ENCODE measurements around the gene MAP3K5. TPM values are rescaled to one million over a fixed set of nuclear protein-coding genes. Genes with fewer than 3 reads are reported as not detected.

The MAP3K5 gene, protein sequence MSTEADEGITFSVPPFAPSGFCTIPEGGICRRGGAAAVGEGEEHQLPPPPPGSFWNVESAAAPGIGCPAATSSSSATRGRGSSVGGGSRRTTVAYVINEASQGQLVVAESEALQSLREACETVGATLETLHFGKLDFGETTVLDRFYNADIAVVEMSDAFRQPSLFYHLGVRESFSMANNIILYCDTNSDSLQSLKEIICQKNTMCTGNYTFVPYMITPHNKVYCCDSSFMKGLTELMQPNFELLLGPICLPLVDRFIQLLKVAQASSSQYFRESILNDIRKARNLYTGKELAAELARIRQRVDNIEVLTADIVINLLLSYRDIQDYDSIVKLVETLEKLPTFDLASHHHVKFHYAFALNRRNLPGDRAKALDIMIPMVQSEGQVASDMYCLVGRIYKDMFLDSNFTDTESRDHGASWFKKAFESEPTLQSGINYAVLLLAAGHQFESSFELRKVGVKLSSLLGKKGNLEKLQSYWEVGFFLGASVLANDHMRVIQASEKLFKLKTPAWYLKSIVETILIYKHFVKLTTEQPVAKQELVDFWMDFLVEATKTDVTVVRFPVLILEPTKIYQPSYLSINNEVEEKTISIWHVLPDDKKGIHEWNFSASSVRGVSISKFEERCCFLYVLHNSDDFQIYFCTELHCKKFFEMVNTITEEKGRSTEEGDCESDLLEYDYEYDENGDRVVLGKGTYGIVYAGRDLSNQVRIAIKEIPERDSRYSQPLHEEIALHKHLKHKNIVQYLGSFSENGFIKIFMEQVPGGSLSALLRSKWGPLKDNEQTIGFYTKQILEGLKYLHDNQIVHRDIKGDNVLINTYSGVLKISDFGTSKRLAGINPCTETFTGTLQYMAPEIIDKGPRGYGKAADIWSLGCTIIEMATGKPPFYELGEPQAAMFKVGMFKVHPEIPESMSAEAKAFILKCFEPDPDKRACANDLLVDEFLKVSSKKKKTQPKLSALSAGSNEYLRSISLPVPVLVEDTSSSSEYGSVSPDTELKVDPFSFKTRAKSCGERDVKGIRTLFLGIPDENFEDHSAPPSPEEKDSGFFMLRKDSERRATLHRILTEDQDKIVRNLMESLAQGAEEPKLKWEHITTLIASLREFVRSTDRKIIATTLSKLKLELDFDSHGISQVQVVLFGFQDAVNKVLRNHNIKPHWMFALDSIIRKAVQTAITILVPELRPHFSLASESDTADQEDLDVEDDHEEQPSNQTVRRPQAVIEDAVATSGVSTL (N-terminal part only)
- total RNA-seq (10 to 100 TPM; 12.9 to 32.5 (median 14.0) TPM), polyA plus RNA-seq (1 to 10 TPM; 2.6 to 3.6 TPM), total RNA-seq (40.7 reads per million, percentile 66 among the genes with 10 or more reads in this experiment)

DNA sequence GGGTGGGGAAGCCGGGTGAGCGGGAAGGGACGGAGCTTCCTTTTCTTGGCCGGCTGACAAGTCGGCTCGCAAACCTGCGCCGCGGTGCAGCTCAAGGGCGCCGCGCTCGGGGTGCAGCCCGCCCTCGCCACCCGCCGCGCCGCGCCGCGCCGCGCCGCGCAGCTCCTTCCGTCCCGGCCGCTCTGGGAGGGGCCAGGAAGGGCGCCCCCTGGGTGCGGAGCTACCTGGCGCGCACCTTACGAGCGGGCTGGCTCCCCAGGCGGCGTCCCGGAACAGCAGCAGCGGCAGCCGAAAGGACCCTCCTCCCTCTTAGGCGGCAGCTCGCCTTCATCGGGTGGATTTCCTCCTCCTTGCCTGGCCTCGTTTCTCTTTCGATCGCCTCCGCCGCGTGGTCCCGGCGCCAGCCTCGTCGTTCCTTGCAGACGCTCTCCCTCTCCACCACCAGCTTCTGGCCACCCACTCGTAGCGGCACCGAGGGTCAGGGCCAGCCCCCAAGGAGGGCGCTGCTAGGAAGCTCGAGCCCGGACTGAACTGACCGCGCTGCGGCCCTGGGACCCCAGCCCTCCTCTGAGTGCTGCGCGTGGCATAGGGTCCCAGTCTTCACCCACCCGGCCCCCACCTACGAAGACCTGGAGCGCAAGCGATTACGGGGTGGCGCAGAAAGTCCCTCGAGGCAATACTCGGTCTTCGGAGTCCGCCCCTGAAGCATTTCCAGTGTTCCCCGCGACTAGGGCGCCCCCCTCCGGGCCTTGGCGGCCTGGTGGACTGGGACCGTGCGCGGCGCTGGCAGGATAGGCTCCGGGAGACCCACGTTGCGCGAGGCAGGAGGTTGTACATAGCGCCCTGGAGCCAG lies at the start of gene MAP3K5:
Gene MAP3K5, minus strand, starts transcription at position 68 of the 853 bp plus-strand sequence. CDS start 320 bp downstream, outside the sequence.
- Mint-ChIP-seq H3K36me3 (peaks cover 0 to 24% (median 0%) of the 10 kb centered on the region in 5 donors), H3K27ac (peak within 1 kb of the TSS; percentile 92 to 99 (median 95)), H3K9me3 (peaks cover 0 to 5% (median 0%) of the 10 kb centered on the region in 11 donors), H3K4me3 (peak within 1 kb of the TSS; percentile 90 to 97 (median 94)), H3K27me3 (peaks cover 0 to 3% (median 0%) of the 10 kb centered on the region in 5 donors), H3K4me1 (peaks cover 19 to 40% (median 35%) of the 10 kb centered on the region in 7 donors)
- peak; percentile 89 to 96 (median 94) for DNase-seq
- intact Hi-C loops (cut with micrococcal nuclease) = loop anchor here (1.0 to 2.0 kb wide), 13 partner anchors 30 to 1294 kb away; partner anchors contain the start of genes PEX7 (in 2 of the 2), BCLAF1 (in 1 of the 2) and MAP7 (in 1 of the 2)
- ChIA-PET CTCF (interaction anchor here (0.7 to 10.8 kb wide), 47 partner anchors 9 to 522 kb away, joined by 3 to 274 read pairs (median 5); partner anchors contain the start of genes BCLAF1, PEX7 and SLC35D3), POLR2A (interaction anchor here (0.6 to 7.4 kb wide), 19 partner anchors 9 to 1336 kb away, joined by 3 to 79 read pairs (median 7); partner anchors contain the start of genes BCLAF1 and PEX7)
- Histone ChIP-seq H3K4me3 (ENCODE audit: low read length) (peak within 1 kb of the TSS; percentile 100), H3K4me1 (ENCODE audit: control insufficient read depth in 2 of 2, insufficient read depth in 2 of 2, low read length in 2 of 2) (peaks cover 13 to 18% of the 10 kb centered on the region in 2 donors), H3K27ac (ENCODE audit: low read depth, low read length) (peak within 1 kb of the TSS; percentile 97), H3K36me3 (ENCODE audit: control insufficient read depth in 2 of 3, insufficient read depth in 3 of 3, low read length in 3 of 3) (peaks cover 0 to 10% (median 0%) of the 10 kb centered on the region in 3 experiments), H3K27me3 (ENCODE audit: control insufficient read depth in 2 of 2, insufficient read depth in 2 of 2, low read length in 2 of 2) (no peaks in the 10 kb centered on the region), H3K9me3 (ENCODE audit: control insufficient read depth in 2 of 3, low read length in 3 of 3) (no peaks in the 10 kb centered on the region)
- ATAC-seq = peak; percentile 87

DNA sequence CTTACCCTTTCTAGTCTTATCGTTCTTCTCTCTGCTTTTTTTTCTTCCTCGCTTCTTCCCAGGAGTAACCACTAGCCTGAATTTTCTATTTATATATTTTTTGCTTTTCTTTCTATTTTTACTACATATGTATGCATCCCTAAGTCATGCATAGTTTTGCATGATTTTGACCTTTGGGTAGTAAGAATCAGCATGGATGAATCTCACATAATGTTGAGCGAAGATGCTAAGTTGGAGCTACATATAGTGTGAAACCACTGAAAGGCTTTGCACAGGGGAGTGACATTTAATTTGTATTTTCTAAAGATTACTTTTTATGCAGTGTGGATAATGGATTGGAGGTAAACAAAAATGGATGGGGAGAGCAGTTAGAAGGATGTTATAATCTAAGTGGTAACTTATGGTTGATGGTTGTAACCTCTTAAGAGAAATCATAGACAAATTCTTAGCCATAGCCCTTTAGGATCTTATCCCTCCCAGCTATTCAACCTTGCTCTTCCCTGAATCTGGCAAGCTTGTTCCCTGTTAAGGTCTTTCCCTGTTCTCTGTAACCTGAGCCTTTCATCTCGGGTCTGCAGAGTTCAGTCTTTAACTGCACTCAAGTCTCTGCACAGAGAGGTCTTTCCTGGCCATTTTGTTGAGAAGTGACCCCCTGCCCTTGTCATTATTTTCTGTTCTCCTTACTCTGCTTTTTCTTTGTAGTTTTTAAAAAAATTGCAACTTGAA lies 48.2 kb upstream of the MAP3K5 start:
- Mint-ChIP-seq H3K27ac (no peak overlapping the region), H3K9me3 (no peaks in the 10 kb centered on the region), H3K4me3 (no peak overlapping the region), H3K27me3 (no peaks in the 10 kb centered on the region), H3K36me3 (peaks cover 0 to 49% (median 27%) of the 10 kb centered on the region in 5 donors), H3K4me1 (peaks cover 0 to 8% (median 4%) of the 10 kb centered on the region in 7 donors)
- no peak for DNase-seq
- CTCF ChIA-PET = no interaction called here
- intact Hi-C loops (cut with micrococcal nuclease) = no loop called here
- Histone ChIP-seq H3K36me3 (ENCODE audit: control insufficient read depth in 2 of 3, insufficient read depth in 3 of 3, low read length in 3 of 3) (peaks cover 0 to 4% (median 0%) of the 10 kb centered on the region in 3 experiments), H3K4me1 (ENCODE audit: control insufficient read depth in 2 of 2, insufficient read depth in 2 of 2, low read length in 2 of 2) (no peaks in the 10 kb centered on the region), H3K9me3 (ENCODE audit: control insufficient read depth in 2 of 3, low read length in 3 of 3) (no peaks in the 10 kb centered on the region), H3K27me3 (ENCODE audit: control insufficient read depth in 2 of 2, insufficient read depth in 2 of 2, low read length in 2 of 2) (no peaks in the 10 kb centered on the region), H3K27ac (ENCODE audit: low read depth, low read length) (no peak overlapping the region), H3K4me3 (ENCODE audit: low read length) (no peak overlapping the region)
- POLR2A ChIA-PET = no interaction called here
- ATAC-seq = no peak

DNA sequence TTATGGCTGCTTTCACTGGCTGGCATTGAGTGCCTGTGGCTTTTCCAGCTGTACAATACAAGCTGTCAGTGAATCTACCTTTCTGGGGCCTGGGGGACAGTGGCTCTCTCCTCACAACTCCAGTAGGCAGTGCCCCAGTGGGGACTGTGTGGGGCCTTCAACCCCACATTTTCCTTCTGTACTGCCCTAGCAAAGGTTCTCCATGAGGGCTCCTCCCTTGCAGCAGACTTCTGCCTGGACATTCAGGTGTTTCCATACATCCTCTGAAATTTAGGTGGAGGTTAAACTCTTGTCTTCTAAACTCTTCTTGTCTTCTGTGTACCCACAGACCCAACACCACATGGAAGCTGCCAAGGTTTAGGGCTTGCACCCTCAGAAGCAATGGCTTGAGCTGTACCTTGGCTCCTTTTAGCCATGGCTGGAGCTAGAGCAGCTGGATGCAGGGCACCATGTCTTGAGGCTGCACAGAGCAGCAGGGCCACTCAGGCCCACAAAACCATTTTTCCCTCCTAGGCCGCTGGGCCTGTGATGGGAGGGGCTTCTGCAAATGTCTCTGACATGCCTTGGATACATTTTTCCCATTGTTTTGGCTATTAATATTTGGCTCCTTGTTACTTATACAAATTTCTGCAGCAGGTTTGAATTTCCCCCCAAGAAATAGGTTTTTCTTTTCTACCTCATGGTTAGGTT lies 39.7 kb upstream of the MAP3K5 start:
- peaks cover 6 to 26% (median 17%) of the 10 kb centered on the region in 11 donors for H3K9me3 Mint-ChIP-seq
- no peak overlapping the region for H3K27ac Mint-ChIP-seq
- Histone ChIP-seq H3K27ac (ENCODE audit: low read depth, low read length) (no peak overlapping the region), H3K4me1 (ENCODE audit: control insufficient read depth in 2 of 2, insufficient read depth in 2 of 2, low read length in 2 of 2) (no peaks in the 10 kb centered on the region), H3K27me3 (ENCODE audit: control insufficient read depth in 2 of 2, insufficient read depth in 2 of 2, low read length in 2 of 2) (no peaks in the 10 kb centered on the region), H3K36me3 (ENCODE audit: control insufficient read depth in 2 of 3, insufficient read depth in 3 of 3, low read length in 3 of 3) (peaks cover 0 to 30% (median 5%) of the 10 kb centered on the region in 3 experiments), H3K4me3 (ENCODE audit: low read length) (no peak overlapping the region), H3K9me3 (ENCODE audit: control insufficient read depth in 2 of 3, low read length in 3 of 3) (peaks cover 0 to 13% (median 0%) of the 10 kb centered on the region in 3 experiments)
- H3K36me3 Mint-ChIP-seq = peaks cover 21 to 67% (median 55%) of the 10 kb centered on the region in 5 donors
- intact Hi-C loops (cut with micrococcal nuclease) = no loop called here
- ChIA-PET CTCF (no interaction called here), POLR2A (no interaction called here)
- no peaks in the 10 kb centered on the region for H3K27me3 Mint-ChIP-seq
- H3K4me1 Mint-ChIP-seq = peaks cover 0 to 8% (median 5%) of the 10 kb centered on the region in 7 donors
- DNase-seq = no peak
- no peak overlapping the region for H3K4me3 Mint-ChIP-seq
- no peak for ATAC-seq

DNA sequence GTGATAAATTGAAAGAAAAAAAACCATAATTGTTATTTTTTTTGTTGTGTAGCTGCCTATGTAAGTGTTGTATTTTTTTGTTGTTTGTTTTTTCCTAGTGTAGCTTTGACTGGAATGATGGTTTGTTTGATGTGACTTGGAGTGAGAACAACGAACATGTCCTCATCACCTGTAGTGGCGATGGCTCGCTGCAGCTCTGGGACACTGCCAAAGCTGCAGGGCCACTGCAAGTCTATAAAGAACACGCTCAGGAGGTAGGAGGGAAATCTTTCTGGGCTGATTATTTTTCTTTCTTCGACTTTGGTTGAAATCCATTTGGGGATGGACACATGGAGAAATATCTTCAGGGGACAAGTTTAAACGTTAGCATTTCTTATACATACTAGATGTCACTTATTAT lies 33.9 kb upstream of the MAP3K5 start:
- H3K36me3 ChIP-seq (ENCODE audit: control insufficient read depth in 2 of 3, insufficient read depth in 3 of 3, low read length in 3 of 3) = peaks cover 0 to 21% (median 0%) of the 10 kb centered on the region in 3 experiments
- H3K4me3 ChIP-seq (ENCODE audit: low read length) = no peak overlapping the region
- peaks cover 0 to 8% (median 4%) of the 10 kb centered on the region in 11 donors for H3K9me3 Mint-ChIP-seq
- H3K4me3 Mint-ChIP-seq = peak overlapping the region in 1 of 10 donors; percentile 25
- peaks cover 0 to 2% (median 0%) of the 10 kb centered on the region in 5 donors for H3K27me3 Mint-ChIP-seq
- H3K27ac ChIP-seq (ENCODE audit: low read depth, low read length) = no peak overlapping the region
- peak overlapping the region in 3 of 9 donors; percentile 11 to 44 (median 18) for H3K27ac Mint-ChIP-seq
- H3K27me3 ChIP-seq (ENCODE audit: control insufficient read depth in 2 of 2, insufficient read depth in 2 of 2, low read length in 2 of 2) = no peaks in the 10 kb centered on the region
- DNase-seq = no peak
- ChIA-PET CTCF (no interaction called here), POLR2A (interaction anchor here (0.6 kb wide), 1 partner anchor 182 kb away, joined by 4 read pairs; no protein-coding TSS in a partner anchor)
- intact Hi-C loops (cut with micrococcal nuclease) = loop anchor here in 1 of 2 donors (10.0 kb wide), 2 partner anchors 99 to 819 kb away; partner anchors contain the start of gene SLC35D3
- peaks cover 15 to 52% (median 43%) of the 10 kb centered on the region in 5 donors for H3K36me3 Mint-ChIP-seq
- peaks cover 0 to 1% (median 0%) of the 10 kb centered on the region in 3 experiments for H3K9me3 ChIP-seq (ENCODE audit: control insufficient read depth in 2 of 3, low read length in 3 of 3)
- ATAC-seq = no peak
- H3K4me1 ChIP-seq (ENCODE audit: control insufficient read depth in 2 of 2, insufficient read depth in 2 of 2, low read length in 2 of 2) = peaks cover 6 to 12% of the 10 kb centered on the region in 2 donors
- H3K4me1 Mint-ChIP-seq = peaks cover 15 to 56% (median 40%) of the 10 kb centered on the region in 7 donors
